HUES6 (cell line): ENCODE data around the gene FCHSD2.
"Not testable (repeated sequence)": the region's sequence is repeated elsewhere in the genome, so short reads cannot be mapped to it uniquely, and the experiment has no call there.

Source experiments
- H3K27ac ChIP-seq: 2 replicates; pipeline ENCODE4 v1.7.0; 2013; ENCODE audit warnings: low read depth, mild to moderate bottlenecking, low read length, inconsistent platforms
- H3K27me3 ChIP-seq: 2 replicates; pipeline ENCODE4 v1.6.1; 2013; ENCODE audit warnings: low read length; ENCODE audit not compliant: control insufficient read depth, insufficient read depth
- H3K36me3 ChIP-seq: 2 replicates; pipeline ENCODE4 v1.6.1; 2013; ENCODE audit warnings: low read length; ENCODE audit not compliant: control insufficient read depth, insufficient read depth
- H3K4me1 ChIP-seq: 2 replicates; pipeline ENCODE4 v1.6.1; 2013; ENCODE audit warnings: low read length; ENCODE audit not compliant: control insufficient read depth, insufficient read depth
- H3K4me3 ChIP-seq: 2 replicates; pipeline ENCODE4 v1.5.1; 2013; ENCODE audit warnings: low read depth, low read length
- H3K9ac ChIP-seq: one replicate; pipeline ENCODE4 v1.6.1; 2013; ENCODE audit warnings: mild to moderate bottlenecking, low read length
- H3K9me3 ChIP-seq: 2 replicates; pipeline ENCODE4 v1.6.1; 2013; ENCODE audit warnings: low read depth, low read length; ENCODE audit not compliant: control insufficient read depth, insufficient read depth

The FCHSD2 gene

DNA sequence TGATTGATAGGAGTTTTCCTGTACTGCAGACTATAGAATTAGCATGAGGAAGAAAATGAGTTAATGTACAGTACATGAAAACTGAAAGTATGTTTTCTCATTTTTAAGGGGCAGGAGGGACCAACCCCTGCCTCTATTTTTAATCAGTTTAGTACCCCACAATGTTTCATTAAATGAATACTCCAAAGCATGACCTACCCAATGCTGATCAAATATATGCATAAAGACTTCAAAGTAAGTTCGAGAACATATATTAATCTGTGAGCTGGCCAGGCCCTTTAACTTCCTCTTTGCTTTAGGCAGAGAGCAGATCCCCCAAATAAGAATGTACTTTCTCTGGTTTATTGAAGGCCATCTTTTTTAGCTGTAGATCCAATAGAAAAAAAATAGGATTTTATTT, 161.0 kb downstream of the FCHSD2 start:
- Histone ChIP-seq H3K27ac (no peak overlapping the region), H3K36me3 (no peaks in the 10 kb centered on the region)

DNA sequence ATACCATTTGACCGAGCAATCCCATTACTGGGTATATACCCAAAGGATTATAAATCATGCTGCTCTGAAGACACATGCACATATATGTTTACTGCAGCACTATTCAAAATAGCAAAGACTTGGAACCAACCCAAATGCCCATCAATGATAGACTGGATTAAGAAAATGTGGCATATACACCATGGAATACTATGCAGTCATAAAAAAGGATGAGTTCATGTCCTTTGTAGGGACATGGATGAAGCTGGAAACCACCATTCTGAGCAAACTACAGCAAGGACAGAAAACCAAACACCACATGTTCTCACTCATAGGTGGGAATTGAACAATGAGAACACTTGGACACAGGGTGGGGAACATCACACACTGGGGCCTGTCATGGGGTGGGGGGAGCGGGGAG, 164.3 kb downstream of the FCHSD2 start:
- not testable (repeated sequence) for H3K9ac ChIP-seq, H3K36me3 ChIP-seq, H3K4me3 ChIP-seq, H3K27me3 ChIP-seq, H3K9me3 ChIP-seq, H3K4me1 ChIP-seq, H3K27ac ChIP-seq

More for the DNA sequence above, 161.0 kb downstream of the FCHSD2 start:
- peaks cover 12% of the 10 kb centered on the region; the same call in 1 of the 2 replicates for H3K4me1 ChIP-seq
- no peak overlapping the region for H3K9ac ChIP-seq
- H3K4me3 ChIP-seq = no peak overlapping the region
- no peaks in the 10 kb centered on the region for H3K27me3 ChIP-seq
- no peaks in the 10 kb centered on the region for H3K9me3 ChIP-seq

DNA sequence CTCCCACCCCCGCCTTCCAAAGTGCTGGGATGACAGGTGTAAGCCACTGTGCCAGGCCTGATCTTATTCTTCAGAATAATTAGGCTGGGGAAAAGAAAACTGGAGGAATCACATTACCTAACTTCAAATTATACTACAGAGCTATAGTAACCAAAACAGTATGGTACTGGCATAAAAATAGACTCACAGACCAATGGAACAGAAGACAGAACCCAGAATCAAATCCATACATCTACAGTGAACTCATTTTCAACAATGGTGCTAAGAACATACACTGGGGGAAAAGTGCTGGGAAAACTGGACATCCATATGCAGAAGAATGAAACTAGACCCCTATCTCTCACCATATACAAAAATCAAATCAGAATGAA, 165.6 kb downstream of the FCHSD2 start:
- H3K27me3 ChIP-seq, H3K9ac ChIP-seq, H3K4me1 ChIP-seq, H3K36me3 ChIP-seq, H3K4me3 ChIP-seq, H3K9me3 ChIP-seq, H3K27ac ChIP-seq: not testable (repeated sequence)

DNA sequence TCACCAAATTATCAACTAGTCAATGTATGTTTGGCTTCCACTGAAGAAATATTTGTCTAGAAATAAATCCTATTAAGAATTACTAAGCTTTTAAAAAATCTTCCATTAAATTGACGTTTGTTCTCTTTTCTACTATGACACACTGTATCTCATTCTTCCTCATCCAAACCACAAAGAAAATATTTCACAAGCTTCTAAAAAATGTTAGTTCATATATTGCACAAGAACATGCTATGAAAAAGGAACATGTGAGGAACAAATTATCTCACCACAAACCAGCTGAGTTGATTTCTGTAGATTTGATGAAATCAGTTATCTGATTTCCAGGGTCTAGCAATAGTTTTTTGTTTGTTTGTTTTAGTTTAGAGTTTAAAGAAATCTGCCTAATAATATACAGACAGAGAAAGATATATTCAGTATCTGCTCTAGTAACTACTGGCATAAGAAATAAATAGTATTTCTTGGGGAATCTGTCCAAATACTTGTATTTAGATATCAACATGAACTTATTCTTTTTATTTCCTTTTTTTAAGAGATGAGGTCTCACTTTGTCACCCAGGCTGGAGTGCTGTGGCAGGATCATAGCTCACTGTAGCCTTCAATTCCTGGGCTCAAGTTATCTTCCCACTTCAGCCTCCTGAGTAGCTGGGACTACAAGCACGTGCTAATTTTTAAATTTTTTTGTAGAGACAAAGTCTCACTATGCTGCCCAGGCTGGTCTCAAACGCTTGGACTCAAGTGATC, 166.2 kb downstream of the FCHSD2 start:
- Histone ChIP-seq H3K27ac (no peak overlapping the region), H3K27me3 (no peaks in the 10 kb centered on the region), H3K9me3 (peaks cover 5% of the 10 kb centered on the region; the same call in 1 of the 2 replicates), H3K9ac (no peak overlapping the region), H3K4me1 (no peaks in the 10 kb centered on the region), H3K4me3 (no peak overlapping the region), H3K36me3 (no peaks in the 10 kb centered on the region)

DNA sequence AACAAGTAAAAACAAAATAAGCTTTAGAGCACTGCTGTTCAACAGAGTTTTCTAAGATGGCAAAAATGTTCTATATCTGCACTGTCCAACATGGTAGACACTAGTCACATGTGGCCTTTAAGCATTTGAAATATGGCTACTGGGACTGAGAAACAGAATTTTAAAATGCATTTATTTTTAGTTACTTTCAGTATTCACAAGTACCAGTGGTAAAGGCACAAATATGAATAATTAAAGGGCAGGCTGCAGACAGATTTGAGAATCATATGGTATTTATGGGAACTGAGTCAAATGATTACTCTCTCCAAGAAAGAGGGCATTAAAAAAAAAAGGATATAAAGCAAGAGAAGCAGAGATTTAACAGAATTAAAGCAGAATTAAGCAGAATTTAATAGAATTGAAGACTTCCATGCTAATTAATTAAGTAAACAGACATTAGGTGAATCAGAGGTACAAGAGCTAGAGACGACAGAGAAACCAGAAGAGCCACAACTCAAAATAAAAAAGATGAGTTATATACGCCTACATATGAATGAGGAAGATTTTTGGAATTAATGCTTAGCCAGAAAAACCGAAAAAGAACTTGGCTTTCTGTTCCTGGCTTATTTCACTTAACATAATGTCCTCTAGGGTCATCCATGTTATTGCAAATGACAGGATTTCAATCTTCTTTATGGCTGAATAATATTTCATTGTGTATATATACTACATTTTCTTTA, 167.5 kb downstream of the FCHSD2 start:
- Histone ChIP-seq H3K9ac (no peak overlapping the region), H3K27ac (no peak overlapping the region)

DNA sequence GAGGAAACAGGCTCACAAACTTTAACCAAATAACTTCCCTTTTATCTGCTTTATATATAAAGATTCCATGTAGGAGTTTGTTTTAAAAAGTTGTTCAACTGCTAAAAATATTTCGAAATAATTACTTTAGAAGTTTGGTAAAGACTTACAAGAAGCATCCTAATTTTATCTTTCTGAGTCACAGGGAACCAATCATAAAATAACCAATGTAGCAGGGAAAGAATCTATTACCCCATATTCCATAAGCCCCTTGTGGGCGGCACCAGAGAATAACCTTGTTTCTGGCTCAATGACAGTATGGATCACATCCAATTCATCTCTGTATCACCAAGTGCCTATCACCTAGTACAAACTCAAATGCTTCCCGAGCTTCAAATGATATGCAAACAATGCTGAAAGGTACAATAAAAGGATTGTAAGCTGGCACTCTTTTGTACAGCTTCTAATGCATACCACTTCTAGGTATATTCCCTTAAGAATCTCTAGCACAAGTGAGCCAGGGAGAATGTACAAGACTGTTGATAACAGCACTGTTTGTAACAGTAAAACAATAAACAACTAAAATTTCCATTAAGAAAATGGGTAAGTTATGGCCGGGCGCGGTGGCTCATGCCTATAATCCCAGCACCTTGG, 169.5 kb downstream of the FCHSD2 start:
- H3K4me1 ChIP-seq = no peaks in the 10 kb centered on the region
- H3K9ac ChIP-seq = no peak overlapping the region
- no peak overlapping the region for H3K27ac ChIP-seq

More for the DNA sequence above, 167.5 kb downstream of the FCHSD2 start:
- H3K9me3 ChIP-seq = peaks cover 5% of the 10 kb centered on the region; the same call in 1 of the 2 replicates
- no peaks in the 10 kb centered on the region for H3K36me3 ChIP-seq
- no peak overlapping the region for H3K4me3 ChIP-seq
- no peaks in the 10 kb centered on the region for H3K4me1 ChIP-seq
- no peaks in the 10 kb centered on the region for H3K27me3 ChIP-seq

DNA sequence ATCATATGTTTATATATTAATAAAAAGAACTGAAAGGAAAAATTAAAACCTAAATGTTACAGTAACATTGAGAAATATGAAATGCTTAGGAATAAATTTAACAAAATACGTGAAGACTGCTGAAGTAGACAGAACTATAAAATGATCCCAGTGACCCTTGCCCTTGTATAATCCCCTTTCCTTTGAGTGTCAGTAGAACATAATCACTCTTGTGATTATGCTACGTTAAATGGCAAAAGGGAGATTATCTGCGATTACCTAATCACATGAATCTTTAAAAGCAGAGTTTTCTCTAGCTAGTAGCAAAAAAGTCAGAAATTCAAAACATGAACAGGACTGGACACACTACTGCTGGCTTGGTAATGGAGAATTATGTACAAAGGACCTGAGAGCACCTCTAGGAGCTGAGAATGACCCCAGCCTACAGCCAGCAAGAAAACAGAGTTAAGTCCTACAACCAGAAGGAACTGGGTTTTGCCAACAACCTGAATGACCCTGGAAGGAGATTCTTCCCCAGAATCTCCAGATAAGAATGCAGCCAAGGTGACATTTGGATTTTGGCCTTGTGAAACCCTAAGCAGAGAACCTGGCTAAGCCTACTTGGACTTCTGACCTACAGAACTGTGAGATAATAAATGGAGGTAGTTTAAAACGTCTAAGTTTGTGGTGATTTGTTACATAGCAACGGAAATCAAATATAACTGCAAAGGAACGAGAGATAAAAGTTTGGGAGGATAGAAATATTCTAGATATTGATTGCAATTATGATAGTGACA, 170.7 kb downstream of the FCHSD2 start:
- no peak overlapping the region for H3K27ac ChIP-seq

More for the DNA sequence above, 169.5 kb downstream of the FCHSD2 start:
- Histone ChIP-seq H3K36me3 (no peaks in the 10 kb centered on the region), H3K27me3 (no peaks in the 10 kb centered on the region), H3K4me3 (no peak overlapping the region), H3K9me3 (peaks cover 5% of the 10 kb centered on the region; the same call in 1 of the 2 replicates)

DNA sequence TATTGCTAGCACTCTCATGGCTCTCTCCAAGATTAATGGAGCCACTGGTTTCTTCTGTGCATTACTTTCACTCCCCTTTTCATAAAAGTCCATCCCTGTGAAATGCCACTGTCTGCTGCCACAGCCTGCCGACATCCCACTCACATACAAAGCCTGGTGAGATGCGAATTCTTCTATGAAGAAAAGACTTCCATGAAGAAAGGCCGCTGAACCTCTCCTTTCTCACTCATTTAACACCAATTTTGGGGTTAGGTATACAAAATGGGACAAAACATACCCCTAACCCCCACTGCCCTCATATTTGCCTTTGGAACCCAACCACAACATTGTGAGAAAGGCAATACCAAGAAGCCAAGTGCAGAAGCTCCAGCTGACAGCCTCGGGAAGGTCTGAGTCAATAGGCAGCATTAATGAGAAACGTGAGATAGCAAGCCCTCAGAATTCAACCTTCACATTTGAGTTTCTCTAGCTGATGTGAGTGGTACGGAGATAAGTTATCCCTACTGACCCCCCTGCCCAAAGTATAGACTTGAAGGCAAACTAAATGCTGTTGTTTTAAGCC, 171.5 kb downstream of the FCHSD2 start:
- no peaks in the 10 kb centered on the region for H3K4me1 ChIP-seq
- H3K27me3 ChIP-seq = no peaks in the 10 kb centered on the region
- H3K27ac ChIP-seq = no peak overlapping the region
- H3K9ac ChIP-seq = no peak overlapping the region
- peaks cover 5% of the 10 kb centered on the region; the same call in 1 of the 2 replicates for H3K9me3 ChIP-seq
- H3K4me3 ChIP-seq = no peak overlapping the region
- H3K36me3 ChIP-seq = no peaks in the 10 kb centered on the region

More for the DNA sequence above, 170.7 kb downstream of the FCHSD2 start:
- Histone ChIP-seq H3K9me3 (peaks cover 5% of the 10 kb centered on the region; the same call in 1 of the 2 replicates), H3K4me1 (no peaks in the 10 kb centered on the region), H3K9ac (no peak overlapping the region), H3K27me3 (no peaks in the 10 kb centered on the region), H3K36me3 (no peaks in the 10 kb centered on the region), H3K4me3 (no peak overlapping the region)

DNA sequence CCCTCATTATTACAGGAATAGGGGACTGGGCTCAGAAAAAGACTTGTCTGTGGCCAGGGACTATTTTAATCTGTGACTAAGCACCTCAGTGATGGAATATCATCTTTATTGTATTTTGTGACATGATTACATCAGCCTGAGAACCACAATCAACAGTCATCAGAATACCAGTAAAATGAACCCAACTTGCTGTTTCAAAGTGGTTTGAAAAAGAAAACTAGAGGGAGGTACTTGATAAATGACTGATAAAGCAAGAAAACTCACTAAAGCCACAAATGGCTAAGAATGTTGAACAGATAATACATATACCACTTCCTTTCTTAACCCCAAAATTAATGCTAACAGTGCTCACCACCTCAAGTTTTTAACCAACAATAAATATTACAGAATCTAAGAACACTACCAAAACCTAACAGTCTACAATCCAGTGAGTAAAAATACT, 172.2 kb downstream of the FCHSD2 start:
- Histone ChIP-seq H3K9me3 (peaks cover 5% of the 10 kb centered on the region; the same call in 1 of the 2 replicates), H3K4me3 (no peak overlapping the region), H3K36me3 (no peaks in the 10 kb centered on the region)

DNA sequence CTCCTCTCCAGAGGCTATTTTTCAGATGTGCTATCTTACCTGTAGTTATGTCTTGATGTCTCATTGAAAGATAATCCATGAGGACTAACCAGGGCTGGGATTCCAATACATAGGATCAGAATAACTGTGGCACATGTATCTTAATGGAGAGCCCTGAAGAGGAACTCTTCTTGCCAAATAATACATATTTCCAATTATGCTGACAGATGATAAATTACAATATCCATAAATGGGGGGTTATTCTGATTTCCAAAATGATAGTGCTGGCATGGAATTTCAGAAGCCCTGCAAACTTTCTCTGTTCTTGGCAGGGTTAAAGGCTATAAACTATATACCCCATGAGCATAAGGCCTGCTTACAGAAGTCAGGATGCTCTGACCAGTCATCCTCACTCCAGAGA, 173.7 kb downstream of the FCHSD2 start:
- Histone ChIP-seq H3K4me1 (no peaks in the 10 kb centered on the region), H3K9ac (no peak overlapping the region), H3K27ac (no peak overlapping the region), H3K36me3 (no peaks in the 10 kb centered on the region), H3K4me3 (no peak overlapping the region), H3K27me3 (no peaks in the 10 kb centered on the region), H3K9me3 (no peaks in the 10 kb centered on the region)

More for the DNA sequence above, 172.2 kb downstream of the FCHSD2 start:
- H3K9ac ChIP-seq = no peak overlapping the region
- no peaks in the 10 kb centered on the region for H3K4me1 ChIP-seq
- no peak overlapping the region for H3K27ac ChIP-seq
- H3K27me3 ChIP-seq = no peaks in the 10 kb centered on the region
